Spleen (tissue), 11 donors: ENCODE measurements around the gene CRLF1. TPM values are rescaled to one million over a fixed set of nuclear protein-coding genes. Genes with fewer than 3 reads are reported as not detected.

Experiments used
- DNase-seq: peaks from one replicate; pipeline ENCODE4 v3.0.0-alpha.2; 2020
- H3K27ac ChIP-seq, 8 donors: fragments of 200-600 bp; sonication (generic) in 7 of 8; 1 replicate in 4 of 8; 2 replicates in 4 of 8; pipeline versions ENCODE4 v1.5.0 to v1.8.0; 2016 to 2021; ENCODE audit warnings: inconsistent platforms in 4 of 8, mild to moderate bottlenecking in 4 of 8, moderate library complexity in 1 of 8
- H3K27me3 ChIP-seq, 7 donors: fragments of 200-600 bp; sonication (generic) in 6 of 7; replicated peaks in 1 of 7; 1 replicate in 4 of 7; 2 replicates in 3 of 7; pipeline versions ENCODE4 v1.5.0 to v1.8.0; 2016 to 2021; ENCODE audit warnings: inconsistent platforms in 3 of 7, mild to moderate bottlenecking in 1 of 7
- H3K36me3 ChIP-seq, 6 donors: fragments of 200-600 bp; sonication (generic) in 5 of 6; 1 replicate in 4 of 6; 2 replicates in 2 of 6; pipeline versions ENCODE4 v1.5.0 to v1.8.0; 2016 to 2021; ENCODE audit warnings: inconsistent platforms in 2 of 6
- H3K4me1 ChIP-seq, 6 donors: fragments of 200-600 bp; sonication (generic) in 5 of 6; 1 replicate in 3 of 6; 2 replicates in 3 of 6; pipeline versions ENCODE4 v1.5.0 to v1.8.0; 2016 to 2021; ENCODE audit warnings: inconsistent platforms in 3 of 6
- H3K4me3 ChIP-seq, 8 donors: fragments of 200-600 bp; sonication (generic) in 7 of 8; 1 replicate in 4 of 8; 2 replicates in 4 of 8; pipeline versions ENCODE4 v1.5.0 to v1.8.0; 2016 to 2021; ENCODE audit warnings: inconsistent platforms in 4 of 8, mild to moderate bottlenecking in 4 of 8, moderate library complexity in 2 of 8
- H3K9me3 ChIP-seq, 8 donors: fragments of 200-600 bp; sonication (generic) in 7 of 8; 1 replicate in 4 of 8; 2 replicates in 4 of 8; pipeline versions ENCODE4 v1.5.0 to v1.8.0; 2016 to 2021; ENCODE audit warnings: inconsistent platforms in 4 of 8
- CTCF ChIP-seq, 11 experiments: fragments of 200-600 bp in 7 of 11; fragments of 450-650 bp in 4 of 11; sonication (generic) in 4 of 11; IDR thresholded peaks in 8 of 11; conservative IDR thresholded peaks in 3 of 11; 1 replicate in 7 of 11; 2 replicates in 4 of 11; pipeline versions ENCODE4 v1.4.0 to v1.8.0; 2016 to 2021; ENCODE audit warnings: antibody characterized with exemption in 11 of 11, inconsistent platforms in 4 of 11, mild to moderate bottlenecking in 1 of 11
- POLR2A ChIP-seq, 3 donors: fragments of 450-650 bp; IDR thresholded peaks; one replicate each; pipeline ENCODE4 v1.5.1; 2017; ENCODE audit warnings: antibody characterized with exemption in 3 of 3, mild to moderate bottlenecking in 1 of 3
- POLR2AphosphoS5 ChIP-seq, 3 donors: sonication (generic); formaldehyde crosslinking; IDR thresholded peaks; one replicate each; pipeline ENCODE4 v1.5.1; 2017; ENCODE audit warnings: antibody characterized with exemption in 3 of 3
- WGBS, 5 donors: extraction: QIAGEN DNeasy Blood & Tissue Kit in 3 of 5; methylation state at CpG; one replicate each; pipeline versions ENCODE4 v1.1.5 to v1.1.7; 2013 to 2018; 5-methylcytosine and 5-hydroxymethylcytosine counted together
- intact Hi-C: fragments of 100-400 bp; cut with DNase I; formaldehyde crosslinking; loops from one replicate; pipeline ENCODE4 v1.15.0; 2023; ENCODE audit warnings: low total_unique reads
- polyA plus RNA-seq, 3 donors: library from polyadenylated mRNA; stranded (reverse); fragments of 200-250 nt; gene quantifications; one replicate each; pipeline ENCODE4 v1.2.1, GENCODE V29; 2013
- total RNA-seq, 7 donors: library from RNA; depleted of rRNA in 3 of 7; stranded (reverse); fragments of >200 nt in 3 of 7; fragmentation: NEBNext Ultra II Directional in 4 of 7; extraction: Animal tissue kit (Norgen Biotek cat#: 25700) in 4 of 7; gene quantifications; one replicate each; pipeline versions ENCODE4 v1.1.0 to v1.2.1, GENCODE V29; 2016 to 2021
- donor health status: healthy with polysubstance abuse.
- donor health status: DM: no; HTN: no; CAD: no; lungs with moderate emphysema.
- donor health status: DM: no; HTN: no; CAD: no.
- donor health status: Bipolar disorder and iron deficiency.
- donor health status: healthy.
- donor health status: DM: no; HTN: no; CAD: no.
- donor health status: DM: yes; HTN: yes; CAD: no.

CRLF1 gene
- total and polyA plus RNA-seq, 10 donors = 0.20 to 8.0 (median 2.6) TPM; not detected in 1

DNA sequence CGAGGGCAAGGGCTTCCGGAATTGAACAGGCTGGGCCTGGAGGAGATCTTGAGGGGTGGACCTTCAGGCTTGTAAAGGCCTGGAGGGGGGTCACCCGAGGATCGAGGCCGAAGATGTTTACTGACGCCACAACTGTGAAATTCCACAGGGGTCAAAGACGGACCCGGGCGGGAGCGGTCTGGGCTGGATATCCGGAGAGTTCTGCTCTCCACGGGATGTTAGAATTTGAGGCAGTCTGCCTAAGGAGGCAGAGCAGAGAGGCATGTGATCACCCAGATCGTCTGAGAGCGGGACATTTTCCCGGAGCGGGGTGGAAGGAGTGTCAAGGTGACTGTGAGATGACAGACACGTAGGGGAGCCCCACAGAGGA, 43.4 kb upstream of the CRLF1 start:
- Histone ChIP-seq H3K4me3 (peak overlapping the region in 4 of 8 donors; percentile 13 to 55 (median 24)), H3K9me3 (no peaks in the 10 kb centered on the region), H3K4me1 (peaks cover 21 to 52% (median 42%) of the 10 kb centered on the region in 6 donors), H3K27me3 (no peaks in the 10 kb centered on the region), H3K36me3 (no peaks in the 10 kb centered on the region), H3K27ac (peak overlapping the region in 7 of 8 donors; percentile 69 to 84 (median 79))
- no peak for DNase-seq
- WGBS, 5 donors = 19 to 31% (median 26%) methylated on average over 17 of the region's 17 CpGs
- peak in 1 of 3 donors; percentile 27 for TF ChIP-seq POLR2AphosphoS5 (IDR thresholded peaks at IDR 0.05)
- TF ChIP-seq POLR2A (IDR thresholded peaks at IDR 0.05) = no peak
- intact Hi-C loops = no loop called here

DNA sequence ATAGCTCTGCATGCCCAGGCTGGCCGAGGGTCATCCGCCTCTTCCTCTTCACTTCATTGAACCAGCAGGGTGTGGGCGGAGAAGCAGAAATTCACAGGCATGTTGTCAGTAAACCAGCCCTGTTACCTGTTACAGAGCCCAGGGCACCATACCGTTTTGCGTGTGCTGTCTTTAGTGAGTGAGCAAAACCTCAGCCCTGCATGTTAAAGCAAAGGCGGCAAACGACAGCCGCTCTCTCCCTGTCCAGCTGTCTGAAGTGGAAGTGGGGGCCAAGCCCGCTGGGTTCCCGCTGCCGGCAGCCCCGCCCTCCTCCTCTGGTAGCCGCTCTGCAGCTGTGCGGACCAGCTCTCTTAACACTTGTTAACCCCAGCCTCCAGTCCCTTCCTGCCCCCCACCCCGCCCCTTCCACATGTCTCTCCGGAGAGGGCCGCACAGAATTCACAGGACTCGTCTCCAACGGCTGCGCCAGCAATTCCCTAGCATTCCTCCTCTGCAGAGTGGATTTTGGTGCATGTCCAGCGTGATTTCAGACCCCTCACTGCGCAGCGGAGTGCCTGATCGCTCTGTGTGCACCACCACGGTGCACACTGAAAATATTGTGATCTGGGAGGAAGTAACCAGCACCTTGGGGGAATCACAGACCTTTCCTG, 42.9 kb upstream of the CRLF1 start:
- peak overlapping the region in 7 of 8 donors; percentile 69 to 84 (median 79) for H3K27ac ChIP-seq
- H3K9me3 ChIP-seq = no peaks in the 10 kb centered on the region

DNA sequence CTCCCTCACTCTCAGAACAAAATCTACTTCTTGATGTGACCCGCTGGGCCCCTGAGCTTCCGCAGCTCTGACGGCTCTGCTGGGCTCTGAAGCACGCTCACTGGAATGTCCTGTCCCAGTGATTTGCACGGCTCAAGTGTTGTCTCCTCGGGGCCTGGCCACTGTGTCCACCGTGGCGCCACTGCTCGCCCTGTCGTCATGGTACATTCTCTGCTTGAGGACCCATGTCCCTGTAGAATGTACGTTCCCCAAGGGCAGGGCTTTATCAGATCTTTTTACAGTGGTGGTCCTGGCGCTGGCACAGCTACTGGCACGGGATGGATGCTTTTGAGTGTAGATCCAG, 42.3 kb upstream of the CRLF1 start:
- H3K27ac ChIP-seq = peak overlapping the region in 7 of 8 donors; percentile 69 to 84 (median 79)
- no peak for TF ChIP-seq CTCF (IDR thresholded peaks at IDR 0.05 in 8 of 11, conservative IDR thresholded peaks at IDR 0.05 in 3 of 11)
- TF ChIP-seq POLR2A (IDR thresholded peaks at IDR 0.05) = no peak
- peak; percentile 39 to 62 (median 46) for TF ChIP-seq POLR2AphosphoS5 (IDR thresholded peaks at IDR 0.05)
- peak overlapping the region in 2 of 8 donors; percentile 23 to 55 for H3K4me3 ChIP-seq
- WGBS, 5 donors = 46 to 69% (median 59%) methylated on average over 13 of the region's 13 CpGs
- no peaks in the 10 kb centered on the region for H3K27me3 ChIP-seq
- no peaks in the 10 kb centered on the region for H3K9me3 ChIP-seq
- H3K4me1 ChIP-seq = peaks cover 21 to 62% (median 52%) of the 10 kb centered on the region in 6 donors
- H3K36me3 ChIP-seq = no peaks in the 10 kb centered on the region
- intact Hi-C loops = no loop called here
- no peak for DNase-seq

More for the DNA sequence above, 42.9 kb upstream of the CRLF1 start:
- intact Hi-C loops = no loop called here
- Histone ChIP-seq H3K27me3 (no peaks in the 10 kb centered on the region), H3K4me1 (peaks cover 21 to 57% (median 47%) of the 10 kb centered on the region in 6 donors), H3K4me3 (peak overlapping the region in 4 of 8 donors; percentile 13 to 55 (median 24)), H3K36me3 (no peaks in the 10 kb centered on the region)
- DNase-seq = peak; percentile 89
- 9 to 22% (median 15%) methylated on average over 23 to 25 of the region's 25 CpGs for WGBS, 5 donors
- TF ChIP-seq POLR2AphosphoS5 (IDR thresholded peaks at IDR 0.05) (peak in 2 of 3 donors; percentile 62 to 75), CTCF (IDR thresholded peaks at IDR 0.05 in 8 of 11, conservative IDR thresholded peaks at IDR 0.05 in 3 of 11) (no peak)

GRCh38 chr19:18647807-18648206, 41.2 kb upstream of the CRLF1 start:
- Histone ChIP-seq H3K36me3 (no peaks in the 10 kb centered on the region), H3K27ac (peak overlapping the region in 2 of 8 donors; percentile 79 to 84), H3K9me3 (no peaks in the 10 kb centered on the region), H3K4me1 (peaks cover 21 to 65% (median 53%) of the 10 kb centered on the region in 6 donors), H3K4me3 (no peak overlapping the region), H3K27me3 (no peaks in the 10 kb centered on the region)
- TF ChIP-seq POLR2AphosphoS5 (IDR thresholded peaks at IDR 0.05) = no peak
- no peak for TF ChIP-seq POLR2A (IDR thresholded peaks at IDR 0.05)
- no peak for TF ChIP-seq CTCF (IDR thresholded peaks at IDR 0.05 in 8 of 11, conservative IDR thresholded peaks at IDR 0.05 in 3 of 11)
- intact Hi-C loops = no loop called here
- DNase-seq = no peak
- 92 to 98% (median 95%) methylated on average over 6 to 10 of the region's 10 CpGs for WGBS, 5 donors
